Measurements from ENCODE around the gene PPP1R16B.

DNA sequence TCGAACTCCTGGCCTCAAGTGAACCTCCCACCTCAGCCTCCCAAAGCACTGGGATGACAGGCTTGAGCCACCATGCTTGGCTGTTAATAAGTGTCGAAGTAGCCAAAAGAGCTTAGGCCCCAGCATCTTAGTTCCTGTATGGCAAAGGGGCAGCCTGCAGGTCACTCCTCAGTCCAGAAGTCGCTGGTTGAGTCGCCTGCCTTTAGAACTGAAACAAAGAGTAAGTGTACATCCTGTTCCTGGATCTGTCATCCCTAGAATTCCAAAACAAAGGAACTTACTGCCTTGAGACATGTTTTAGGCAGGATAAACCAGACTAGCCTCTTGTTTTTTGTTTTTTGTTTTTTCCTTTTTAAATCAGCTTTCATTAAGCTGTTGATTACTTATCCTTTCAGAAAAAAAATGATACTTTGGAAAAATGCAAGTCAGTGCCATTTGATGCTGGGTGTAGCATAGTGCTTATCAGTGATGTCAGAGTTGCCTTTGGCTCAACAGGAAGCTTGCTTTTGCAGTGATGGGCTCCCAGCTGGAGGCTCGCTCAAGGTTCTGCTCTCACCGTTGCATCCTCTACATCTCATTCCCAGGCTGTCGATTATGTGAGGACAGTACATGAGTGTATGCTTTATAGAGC lies 48.2 kb upstream of the PPP1R16B start:
- TF ChIP-seq CTCF (IDR thresholded peaks at IDR 0.05) (no peak), POLR2A (IDR thresholded peaks at IDR 0.05) (no peak)

All from ovary (tissue), 3 donors.